Regular cardiac myocyte (primary cell): ENCODE measurements around the gene DIO3. TPM values are rescaled to one million over a fixed set of nuclear protein-coding genes. Genes with fewer than 3 reads are reported as not detected.

Source experiments
- total RNA-seq: library from RNA; depleted of rRNA; stranded (reverse); fragments of >200 nt; gene quantifications from 2 replicates; pipeline ENCODE4 v1.2.3, GENCODE V29; 2014

The DIO3 gene
- total RNA-seq: not detected in 2 replicates

GRCh38 chr14:101561145-101561896 lies at the start of gene DIO3:
Gene DIO3, plus strand, starts transcription at chr14:101561495.

Other genes starting within 250 kb of the DIO3 start
- 91.3 and 95.8 TPM in 2 replicates for gene PPP2R5C, start 200.2 kb downstream of the DIO3 start, total RNA-seq